ENCODE measurements around the gene CMTM4. TPM values are rescaled to one million over a fixed set of nuclear protein-coding genes. Genes with fewer than 3 reads are reported as not detected.

The CMTM4 gene
- total and polyA plus RNA-seq, 2 of the 8 experiments (the other 6 are each of a cell fraction or from before 2014, with no cell fraction given), result 35.3 to 51.7 TPM

DNA sequence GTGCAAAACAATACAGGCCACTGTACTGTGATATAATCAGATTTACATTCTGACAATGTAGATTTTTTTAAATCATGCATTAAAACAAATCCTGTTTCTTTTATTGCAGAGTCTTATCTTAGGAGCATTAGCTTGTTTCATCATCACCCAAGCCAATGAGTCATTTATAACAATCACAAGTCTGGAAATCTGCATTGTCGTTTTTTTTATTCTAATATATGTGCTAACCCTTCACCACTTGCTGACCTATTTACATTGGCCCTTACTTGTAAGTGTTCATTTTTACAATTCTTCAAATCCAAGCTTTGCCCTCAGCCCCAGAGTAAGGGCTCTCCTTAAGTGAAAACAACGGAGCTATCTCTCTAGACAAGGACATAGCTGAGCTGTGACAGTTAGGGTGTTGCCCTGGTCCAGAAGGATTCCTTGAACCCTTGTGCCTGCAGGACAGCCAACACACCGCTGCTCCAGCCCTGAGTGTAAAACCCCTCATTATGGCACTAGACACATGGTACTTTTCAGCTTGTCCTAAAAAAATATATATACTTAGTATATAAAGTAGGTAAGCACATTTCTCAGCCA lies 126.6 kb downstream of the CMTM4 start:
- Histone ChIP-seq H3K56ac (replicated peaks; ENCODE audit: insufficient read length, low read depth, low read length) (no peak overlapping the region), H3K4me3 (ENCODE audit: extremely low read depth in 1 of 4, insufficient read depth in 2 of 4, low read depth in 3 of 4, low read length in 4 of 4) (no peak overlapping the region), H3K9ac (replicated peaks in 1 of 4; ENCODE audit: extremely low read depth in 1 of 4, low read depth in 3 of 4, low read length in 3 of 4) (no peak overlapping the region), H2AFZ (ENCODE audit: low read length) (no peak overlapping the region), H3K9me3 (ENCODE audit: insufficient read depth in 2 of 2, low read depth in 1 of 2, low read length in 1 of 2) (no peaks in the 10 kb centered on the region), H3K14ac (ENCODE audit: insufficient read length) (no peak overlapping the region), H3K4ac (replicated peaks; ENCODE audit: insufficient read length, low read depth, low read length) (no peak overlapping the region), H3K27ac (ENCODE audit: low read depth, low read length) (no peak overlapping the region), H2AK5ac (ENCODE audit: low read depth, low read length) (no peak overlapping the region), H4K5ac (ENCODE audit: insufficient read length, low read depth, low read length) (no peak overlapping the region), H3K4me1 (replicated peaks in 1 of 4; ENCODE audit: control insufficient read depth in 3 of 4, insufficient read depth in 4 of 4, low read length in 3 of 4) (no peaks in the 10 kb centered on the region), H2BK12ac (ENCODE audit: low read depth, low read length) (no peak overlapping the region), H3K18ac (ENCODE audit: extremely low read depth, low read length) (no peak overlapping the region), H4K8ac (ENCODE audit: extremely low read depth, insufficient read depth, low read length) (no peak overlapping the region), H3K79me1 (ENCODE audit: low read depth, low read length) (no peaks in the 10 kb centered on the region), H3K23ac (ENCODE audit: insufficient read length) (no peak overlapping the region), H3K4me2 (ENCODE audit: insufficient read depth in 1 of 2, low read depth in 2 of 2, low read length in 2 of 2) (no peak overlapping the region), H3K79me2 (ENCODE audit: control insufficient read depth in 1 of 2, insufficient read depth in 2 of 2, low read length in 2 of 2) (no peaks in the 10 kb centered on the region), H4K20me1 (replicated peaks in 1 of 2; ENCODE audit: control insufficient read depth in 1 of 2, insufficient read depth in 2 of 2, low read length in 2 of 2) (peaks cover 0 to 2% of the 10 kb centered on the region in 2 experiments), H3K23me2 (ENCODE audit: low read depth, low read length) (no peaks in the 10 kb centered on the region), H2BK120ac (replicated peaks; ENCODE audit: low read depth, low read length) (no peak overlapping the region), H3K27me3 (replicated peaks in 1 of 4; ENCODE audit: control insufficient read depth in 3 of 4, extremely low read depth in 1 of 4, insufficient read depth in 3 of 4, low read length in 3 of 4) (no peaks in the 10 kb centered on the region; a peak in 2 of 7 replicates), H2BK15ac (ENCODE audit: low read length) (no peak overlapping the region), H3K36me3 (ENCODE audit: control insufficient read depth in 2 of 4, insufficient read depth in 4 of 4, low read length in 3 of 4) (peaks cover 0 to 5% (median 0%) of the 10 kb centered on the region in 4 experiments; a peak in 2 of 8 replicates), H2BK20ac (ENCODE audit: low read length) (no peak overlapping the region), H4K91ac (replicated peaks; ENCODE audit: insufficient read length, low read length) (no peak overlapping the region), H2BK5ac (ENCODE audit: low read depth, low read length) (no peak overlapping the region)
- ChIA-PET CTCF (ENCODE audit: partially characterized antibody) (interaction anchor here (0.9 to 6.8 kb wide), 8 partner anchors 10 to 163 kb away, joined by 3 to 30 read pairs (median 4); no protein-coding TSS in a partner anchor), POLR2A (ENCODE audit: partially characterized antibody) (interaction anchor here (0.7 to 2.3 kb wide), 3 partner anchors 9 to 33 kb away, joined by 3 to 7 read pairs (median 3); partner anchors contain the start of gene CMTM2)
- no peak for DNase-seq (ENCODE audit: low read depth in 1 of 2, low spot score in 2 of 2)
- 92% methylated on average over 3 of the region's 3 CpGs; no CpG with 5 or more reads in 1 of the 2 experiments for WGBS, 2 experiments (ENCODE audit: extremely low coverage in 1 of 2, insufficient coverage in 1 of 2, insufficient read length in 1 of 2, insufficient replicate concordance in 2 of 2, low coverage in 1 of 2, low lambda C conversion rate in 2 of 2, missing lambda C conversion rate in 1 of 2)
- no peak for FAIRE-seq
- TF ChIP-seq FOSL1 (IDR thresholded peaks at IDR 0.05; ENCODE audit: insufficient read depth, low read depth, low read length), result no peak
- no peak for TF ChIP-seq NANOG (IDR thresholded peaks at IDR 0.05; ENCODE audit: insufficient read depth, low read depth, low read length, poor library complexity, severe bottlenecking)
- no peak for TF ChIP-seq NRF1 (IDR thresholded peaks at IDR 0.05; ENCODE audit: low read depth, low read length)

Data from H1 (cell line).